Stimulated activated CD8-positive, alpha-beta memory T cell treated with anti-CD3 and anti-CD28 coated beads, Interleukin-2, amount 100 ng/mL, for 48 hours (primary cell): Measurements from ENCODE around the gene CD74.

Experiments used
- DNase-seq, 2 donors: peaks; one replicate each; pipeline ENCODE4 v3.0.0-alpha.2; 2020; ENCODE audit warnings: low read depth in 2 of 2

Gene CD74

GRCh38 chr5:150397146-150397781 is 15.4 kb downstream of the CD74 start:
- DNase-seq = no peak

GRCh38 chr5:150396267-150396666 is 16.4 kb downstream of the CD74 start:
- no peak for DNase-seq

GRCh38 chr5:150395688-150395975 is 17.1 kb downstream of the CD74 start:
- no peak for DNase-seq

- DNase-seq = no peak
Measured at GRCh38 chr5:150394912-150395687, 17.6 kb downstream of the CD74 start.

- no peak for DNase-seq
Measured at GRCh38 chr5:150394131-150394530, 18.6 kb downstream of the CD74 start.

- DNase-seq = no peak
Measured at GRCh38 chr5:150393096-150393645, 19.5 kb downstream of the CD74 start.

GRCh38 chr5:150392680-150393079 is 20.0 kb downstream of the CD74 start:
- no peak for DNase-seq

- no peak for DNase-seq
Measured at GRCh38 chr5:150391986-150392385, 20.7 kb downstream of the CD74 start.

- no peak for DNase-seq
Measured at GRCh38 chr5:150391064-150391834, 21.5 kb downstream of the CD74 start.

- no peak for DNase-seq
Measured at GRCh38 chr5:150389531-150390266, 23.0 kb downstream of the CD74 start.

GRCh38 chr5:150386024-150386855 is 26.5 kb downstream of the CD74 start:
- DNase-seq = no peak

GRCh38 chr5:150384701-150385100 is 28.0 kb downstream of the CD74 start:
- DNase-seq = no peak

GRCh38 chr5:150377964-150378694 is 34.6 kb downstream of the CD74 start:
- DNase-seq = no peak

- no peak for DNase-seq
Measured at GRCh38 chr5:150376799-150377771, 35.6 kb downstream of the CD74 start.

GRCh38 chr5:150374651-150375050 is 38.1 kb downstream of the CD74 start:
- no peak for DNase-seq

- no peak for DNase-seq
Measured at GRCh38 chr5:150372639-150373038, 40.1 kb downstream of the CD74 start.

GRCh38 chr5:150368526-150368925 is 44.2 kb downstream of the CD74 start:
- DNase-seq = no peak

GRCh38 chr5:150364004-150364403 is 48.7 kb downstream of the CD74 start:
- DNase-seq = no peak

GRCh38 chr5:150363185-150363584 is 49.5 kb downstream of the CD74 start:
- no peak for DNase-seq
